Activated CD4-positive, CD25-positive, alpha-beta regulatory T cell treated with anti-CD3 and anti-CD28 coated beads, Interleukin-2, amount 50 U/mL, for 72 hours (primary cell): Measurements from ENCODE around the gene SORCS2.

Source experiments
- DNase-seq: peaks from one replicate; pipeline ENCODE4 v3.0.0; 2021

Gene SORCS2

GRCh38 chr4:7330031-7330596, 137.8 kb downstream of the SORCS2 start:
- DNase-seq, result no peak

- no peak for DNase-seq
Measured at GRCh38 chr4:7330811-7331681, 138.7 kb downstream of the SORCS2 start.

GRCh38 chr4:7331682-7332000, 139.3 kb downstream of the SORCS2 start:
- no peak for DNase-seq

- no peak for DNase-seq
Measured at GRCh38 chr4:7332216-7333023, 140.1 kb downstream of the SORCS2 start.

GRCh38 chr4:7333024-7333780, 140.9 kb downstream of the SORCS2 start:
- DNase-seq, result no peak

- no peak for DNase-seq
Measured at GRCh38 chr4:7333801-7334421, 141.6 kb downstream of the SORCS2 start.

GRCh38 chr4:7334521-7335275, 142.4 kb downstream of the SORCS2 start:
- DNase-seq, result no peak

GRCh38 chr4:7335344-7336066, 143.2 kb downstream of the SORCS2 start:
- DNase-seq, result peak; percentile 48

GRCh38 chr4:7336067-7336569, 143.8 kb downstream of the SORCS2 start:
- DNase-seq, result no peak

GRCh38 chr4:7336732-7337131, 144.4 kb downstream of the SORCS2 start:
- DNase-seq, result no peak

GRCh38 chr4:7337196-7338058, 145.1 kb downstream of the SORCS2 start:
- DNase-seq, result no peak

GRCh38 chr4:7338059-7338452, 145.7 kb downstream of the SORCS2 start:
- DNase-seq, result no peak

GRCh38 chr4:7338876-7339623, 146.7 kb downstream of the SORCS2 start:
- no peak for DNase-seq

GRCh38 chr4:7339751-7340552, 147.6 kb downstream of the SORCS2 start:
- no peak for DNase-seq

GRCh38 chr4:7340553-7341433, 148.5 kb downstream of the SORCS2 start:
- DNase-seq, result no peak

GRCh38 chr4:7341491-7342222, 149.3 kb downstream of the SORCS2 start:
- DNase-seq, result no peak
